ENCODE data around the gene OR13D1.
"Not testable (repeated sequence)": the region's sequence is repeated elsewhere in the genome, so short reads cannot be mapped to it uniquely, and the experiment has no call there.

Gene OR13D1

GRCh38 chr9:104694218-104694617 is at the start of gene OR13D1:
Gene OR13D1, plus strand, starts transcription at chr9:104694518. Its CDS starts 0 bp downstream, at chr9:104694518.
- no peak for DNase-seq (ENCODE audit: low read depth in 2 of 2)

GRCh38 chr9:104658496-104659195 is 35.7 kb upstream of the OR13D1 start:
- DNase-seq (ENCODE audit: low read depth in 2 of 2), result no peak

GRCh38 chr9:104675611-104676010 is 18.7 kb upstream of the OR13D1 start:
- DNase-seq (ENCODE audit: low read depth in 2 of 2), result no peak

- DNase-seq (ENCODE audit: low read depth in 2 of 2), result no peak
Observed at GRCh38 chr9:104682642-104683041, 11.7 kb upstream of the OR13D1 start.

- DNase-seq (ENCODE audit: low read depth in 2 of 2), result no peak
Observed at GRCh38 chr9:104686081-104686480, 8.2 kb upstream of the OR13D1 start.

- no peak for DNase-seq (ENCODE audit: low read depth in 2 of 2)
Observed at GRCh38 chr9:104700306-104700705, 6.0 kb downstream of the OR13D1 start.

GRCh38 chr9:104708737-104709136 is 14.4 kb downstream of the OR13D1 start:
- not testable (repeated sequence) for DNase-seq (ENCODE audit: low read depth in 2 of 2)

GRCh38 chr9:104711604-104712003 is 17.3 kb downstream of the OR13D1 start:
- no peak for DNase-seq (ENCODE audit: low read depth in 2 of 2)

- no peak for DNase-seq (ENCODE audit: low read depth in 2 of 2)
Observed at GRCh38 chr9:104725014-104725413, 30.7 kb downstream of the OR13D1 start.

- DNase-seq (ENCODE audit: low read depth in 2 of 2), result no peak
Observed at GRCh38 chr9:104738452-104738851, 44.1 kb downstream of the OR13D1 start.

GRCh38 chr9:104740621-104741020 is 46.3 kb downstream of the OR13D1 start:
- no peak for DNase-seq (ENCODE audit: low read depth in 2 of 2)

GRCh38 chr9:104743376-104743985 is 49.2 kb downstream of the OR13D1 start:
- no peak for DNase-seq (ENCODE audit: low read depth in 2 of 2)

Measured in stimulated activated CD8-positive, alpha-beta memory T cell treated with anti-CD3 and anti-CD28 coated beads, Interleukin-7, amount 100 ng/mL, for 4 hours (primary cell).